B cell (primary cell): ENCODE measurements around the gene GNB3.

ENCODE experiments used
- CTCF ChIP-seq: fragments of 200-600 bp; IDR thresholded peaks from one replicate; pipeline ENCODE4 v1.8.0; 2022; ENCODE audit warnings: antibody characterized with exemption, mild to moderate bottlenecking
- EZH2 ChIP-seq: IDR thresholded peaks from 2 replicates; pipeline ENCODE4 v1.6.1; 2012; ENCODE audit warnings: borderline replicate concordance, low read depth, mild to moderate bottlenecking, moderate library complexity, low read length; ENCODE audit not compliant: insufficient read depth, poor library complexity, severe bottlenecking

GRCh38 chr12:6843118-6843902, 2.6 kb downstream of the GNB3 start:
- TF ChIP-seq CTCF: no peak
- TF ChIP-seq EZH2: no peak
